Measurements from ENCODE around the gene TSTD2.
A peak's percentile ranks its signal among the peaks of the same experiment; 100 is the strongest.
"Not testable (repeated sequence)": the region's sequence is repeated elsewhere in the genome, so short reads cannot be mapped to it uniquely, and the experiment has no call there.

The TSTD2 gene

GRCh38 chr9:97581590-97581989 lies 51.6 kb downstream of the TSTD2 start:
- DNase-seq = not testable (repeated sequence)

GRCh38 chr9:97579914-97580313 lies 53.3 kb downstream of the TSTD2 start:
- no peak for DNase-seq

- DNase-seq = no peak
Observed at GRCh38 chr9:97578846-97579245, 54.3 kb downstream of the TSTD2 start.

- DNase-seq = no peak
Observed at GRCh38 chr9:97577051-97577450, 56.1 kb downstream of the TSTD2 start.

GRCh38 chr9:97575673-97576200 lies 57.4 kb downstream of the TSTD2 start:
- DNase-seq = no peak

- DNase-seq = not testable (repeated sequence)
Observed at GRCh38 chr9:97574921-97575672, 58.1 kb downstream of the TSTD2 start.

GRCh38 chr9:97574101-97574571 lies 59.0 kb downstream of the TSTD2 start:
- DNase-seq = not testable (repeated sequence)

- DNase-seq = no peak
Observed at GRCh38 chr9:97573482-97574073, 59.6 kb downstream of the TSTD2 start.

GRCh38 chr9:97572892-97573365 lies 60.2 kb downstream of the TSTD2 start:
- no peak for DNase-seq

- DNase-seq = no peak
Observed at GRCh38 chr9:97572196-97572891, 60.8 kb downstream of the TSTD2 start.

GRCh38 chr9:97571664-97572063 lies 61.5 kb downstream of the TSTD2 start:
- no peak for DNase-seq

GRCh38 chr9:97570899-97571298 lies 62.3 kb downstream of the TSTD2 start:
- DNase-seq = no peak

GRCh38 chr9:97568461-97569275 lies 64.5 kb downstream of the TSTD2 start:
- DNase-seq = no peak

- DNase-seq = no peak
Observed at GRCh38 chr9:97567894-97568202, 65.3 kb downstream of the TSTD2 start.

- no peak for DNase-seq
Observed at GRCh38 chr9:97567182-97567893, 65.8 kb downstream of the TSTD2 start.

- DNase-seq = no peak
Observed at GRCh38 chr9:97565262-97565661, 67.9 kb downstream of the TSTD2 start.

- peak; percentile 69 for DNase-seq
Observed at GRCh38 chr9:97564291-97565175, 68.6 kb downstream of the TSTD2 start.

GRCh38 chr9:97563458-97564135 lies 69.6 kb downstream of the TSTD2 start:
- DNase-seq = peak; percentile 6

GRCh38 chr9:97562542-97562941 lies 70.6 kb downstream of the TSTD2 start:
- no peak for DNase-seq

GRCh38 chr9:97561501-97561900 lies 71.7 kb downstream of the TSTD2 start:
- DNase-seq = no peak
